HepG2 (cell line): ENCODE data around the gene SERTAD3. TPM values are rescaled to one million over a fixed set of nuclear protein-coding genes. Genes with fewer than 3 reads are reported as not detected.

ENCODE experiments used
- ARID4A ChIP-seq: sonication (generic); formaldehyde crosslinking; IDR thresholded peaks from 2 replicates; pipeline ENCODE4 v1.5.0; 2020; ENCODE audit warnings: mild to moderate bottlenecking, missing genetic modification reagents, borderline replicate concordance
- TRIM24 ChIP-seq: sonication (generic); formaldehyde crosslinking; IDR thresholded peaks from 2 replicates; pipeline ENCODE4 v1.8.0; 2022; ENCODE audit warnings: mild to moderate bottlenecking, missing genetic modification reagents
- polyA plus RNA-seq, 8 experiments: library from polyadenylated mRNA; depleted of rRNA in 3 of 8; stranded (reverse) in 7 of 8; unstranded in 1 of 8; fragments of >200 nt; fragmentation: Illumina TruSeq in 4 of 8; extraction: Trizol in 4 of 8; gene quantifications; 2 replicates each; pipeline versions ENCODE4 v1.2.1 to v1.2.3, GENCODE V29; 2011 to 2016; ENCODE audit warnings: low read depth in 4 of 8, missing spikeins in 1 of 8, mixed read lengths in 1 of 8; ENCODE audit not compliant: insufficient read depth in 1 of 8
- total RNA-seq, 5 experiments: library from RNA; depleted of rRNA; stranded (reverse); fragments of >200 nt; fragmentation: Illumina TruSeq; extraction: Trizol; gene quantifications; 2 replicates each; pipeline ENCODE4 v1.2.3, GENCODE V29; 2016; ENCODE audit warnings: low read depth in 1 of 5
- TF ChIP-seq, protein P1 (sequence below): sonication (generic); formaldehyde crosslinking; IDR thresholded peaks from 2 replicates; pipeline ENCODE4 v1.9.0; 2021; ENCODE audit warnings: mild to moderate bottlenecking, missing genetic modification reagents
- TF ChIP-seq, protein P2 (sequence below), 2 experiments: fragments of 450-650 bp in 1 of 2; sonication (generic) in 1 of 2; formaldehyde crosslinking in 1 of 2; IDR thresholded peaks; 2 replicates each; pipeline versions ENCODE4 v1.6.1 to v1.8.0; 2016 to 2022; ENCODE audit warnings: antibody characterized with exemption in 1 of 2, mild to moderate bottlenecking in 1 of 2, missing genetic modification reagents in 1 of 2
- TF ChIP-seq, protein P3 (sequence below): sonication (generic); formaldehyde crosslinking; IDR thresholded peaks from 2 replicates; pipeline ENCODE4 v1.8.0; 2023; ENCODE audit warnings: mild to moderate bottlenecking, missing genetic modification reagents

SERTAD3 gene
- total and polyA plus RNA-seq, 2 of the 13 experiments (the other 11 are each of a cell fraction or from before 2014, with no cell fraction given) = 9.6 to 16.9 TPM

DNA sequence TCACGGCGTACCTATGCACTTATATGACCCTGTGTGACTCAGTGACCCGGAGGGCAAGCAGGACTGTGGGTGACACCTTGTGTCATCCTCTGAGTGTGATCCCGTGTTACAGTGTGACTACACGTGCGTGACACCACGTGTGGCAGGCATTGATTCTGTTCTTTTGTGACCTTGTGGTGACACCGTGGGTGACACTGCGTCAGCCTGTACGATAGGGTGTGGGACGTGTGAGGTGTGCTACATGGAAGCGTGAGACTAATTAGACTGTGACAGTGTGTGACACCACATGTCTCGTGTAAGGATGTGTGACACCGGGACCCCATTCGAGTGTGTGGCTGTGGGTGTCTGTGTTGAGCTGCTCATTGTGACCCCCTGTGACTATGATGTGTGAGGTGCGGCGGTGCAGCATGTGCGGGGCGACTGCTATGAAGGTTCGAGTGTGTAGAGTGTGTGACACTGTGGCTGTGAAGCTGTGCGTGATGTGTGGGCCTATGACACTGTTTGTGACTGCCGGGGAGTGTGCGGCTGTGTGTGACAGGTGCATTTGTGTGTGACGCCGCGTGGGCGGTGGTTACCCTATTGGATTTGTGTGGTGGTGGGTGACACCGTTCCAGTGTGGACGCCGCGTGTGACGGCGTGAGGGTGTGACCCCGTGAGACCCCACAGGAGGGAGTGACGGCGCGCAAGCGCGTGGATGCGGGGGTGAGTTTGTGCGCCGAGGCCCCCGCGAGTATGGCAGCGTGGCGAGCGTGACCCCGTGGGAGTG lies 22.3 kb upstream of the SERTAD3 start (continued):
- TF ChIP-seq, protein P1, sequence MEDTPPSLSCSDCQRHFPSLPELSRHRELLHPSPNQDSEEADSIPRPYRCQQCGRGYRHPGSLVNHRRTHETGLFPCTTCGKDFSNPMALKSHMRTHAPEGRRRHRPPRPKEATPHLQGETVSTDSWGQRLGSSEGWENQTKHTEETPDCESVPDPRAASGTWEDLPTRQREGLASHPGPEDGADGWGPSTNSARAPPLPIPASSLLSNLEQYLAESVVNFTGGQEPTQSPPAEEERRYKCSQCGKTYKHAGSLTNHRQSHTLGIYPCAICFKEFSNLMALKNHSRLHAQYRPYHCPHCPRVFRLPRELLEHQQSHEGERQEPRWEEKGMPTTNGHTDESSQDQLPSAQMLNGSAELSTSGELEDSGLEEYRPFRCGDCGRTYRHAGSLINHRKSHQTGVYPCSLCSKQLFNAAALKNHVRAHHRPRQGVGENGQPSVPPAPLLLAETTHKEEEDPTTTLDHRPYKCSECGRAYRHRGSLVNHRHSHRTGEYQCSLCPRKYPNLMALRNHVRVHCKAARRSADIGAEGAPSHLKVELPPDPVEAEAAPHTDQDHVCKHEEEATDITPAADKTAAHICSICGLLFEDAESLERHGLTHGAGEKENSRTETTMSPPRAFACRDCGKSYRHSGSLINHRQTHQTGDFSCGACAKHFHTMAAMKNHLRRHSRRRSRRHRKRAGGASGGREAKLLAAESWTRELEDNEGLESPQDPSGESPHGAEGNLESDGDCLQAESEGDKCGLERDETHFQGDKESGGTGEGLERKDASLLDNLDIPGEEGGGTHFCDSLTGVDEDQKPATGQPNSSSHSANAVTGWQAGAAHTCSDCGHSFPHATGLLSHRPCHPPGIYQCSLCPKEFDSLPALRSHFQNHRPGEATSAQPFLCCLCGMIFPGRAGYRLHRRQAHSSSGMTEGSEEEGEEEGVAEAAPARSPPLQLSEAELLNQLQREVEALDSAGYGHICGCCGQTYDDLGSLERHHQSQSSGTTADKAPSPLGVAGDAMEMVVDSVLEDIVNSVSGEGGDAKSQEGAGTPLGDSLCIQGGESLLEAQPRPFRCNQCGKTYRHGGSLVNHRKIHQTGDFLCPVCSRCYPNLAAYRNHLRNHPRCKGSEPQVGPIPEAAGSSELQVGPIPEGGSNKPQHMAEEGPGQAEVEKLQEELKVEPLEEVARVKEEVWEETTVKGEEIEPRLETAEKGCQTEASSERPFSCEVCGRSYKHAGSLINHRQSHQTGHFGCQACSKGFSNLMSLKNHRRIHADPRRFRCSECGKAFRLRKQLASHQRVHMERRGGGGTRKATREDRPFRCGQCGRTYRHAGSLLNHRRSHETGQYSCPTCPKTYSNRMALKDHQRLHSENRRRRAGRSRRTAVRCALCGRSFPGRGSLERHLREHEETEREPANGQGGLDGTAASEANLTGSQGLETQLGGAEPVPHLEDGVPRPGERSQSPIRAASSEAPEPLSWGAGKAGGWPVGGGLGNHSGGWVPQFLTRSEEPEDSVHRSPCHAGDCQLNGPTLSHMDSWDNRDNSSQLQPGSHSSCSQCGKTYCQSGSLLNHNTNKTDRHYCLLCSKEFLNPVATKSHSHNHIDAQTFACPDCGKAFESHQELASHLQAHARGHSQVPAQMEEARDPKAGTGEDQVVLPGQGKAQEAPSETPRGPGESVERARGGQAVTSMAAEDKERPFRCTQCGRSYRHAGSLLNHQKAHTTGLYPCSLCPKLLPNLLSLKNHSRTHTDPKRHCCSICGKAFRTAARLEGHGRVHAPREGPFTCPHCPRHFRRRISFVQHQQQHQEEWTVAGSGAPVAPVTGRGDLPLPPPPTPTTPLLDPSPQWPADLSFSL (CRISPR knock-in tag) = peak; percentile 9; the same call in 1 of the 2 replicates
- TF ChIP-seq, protein P2, sequence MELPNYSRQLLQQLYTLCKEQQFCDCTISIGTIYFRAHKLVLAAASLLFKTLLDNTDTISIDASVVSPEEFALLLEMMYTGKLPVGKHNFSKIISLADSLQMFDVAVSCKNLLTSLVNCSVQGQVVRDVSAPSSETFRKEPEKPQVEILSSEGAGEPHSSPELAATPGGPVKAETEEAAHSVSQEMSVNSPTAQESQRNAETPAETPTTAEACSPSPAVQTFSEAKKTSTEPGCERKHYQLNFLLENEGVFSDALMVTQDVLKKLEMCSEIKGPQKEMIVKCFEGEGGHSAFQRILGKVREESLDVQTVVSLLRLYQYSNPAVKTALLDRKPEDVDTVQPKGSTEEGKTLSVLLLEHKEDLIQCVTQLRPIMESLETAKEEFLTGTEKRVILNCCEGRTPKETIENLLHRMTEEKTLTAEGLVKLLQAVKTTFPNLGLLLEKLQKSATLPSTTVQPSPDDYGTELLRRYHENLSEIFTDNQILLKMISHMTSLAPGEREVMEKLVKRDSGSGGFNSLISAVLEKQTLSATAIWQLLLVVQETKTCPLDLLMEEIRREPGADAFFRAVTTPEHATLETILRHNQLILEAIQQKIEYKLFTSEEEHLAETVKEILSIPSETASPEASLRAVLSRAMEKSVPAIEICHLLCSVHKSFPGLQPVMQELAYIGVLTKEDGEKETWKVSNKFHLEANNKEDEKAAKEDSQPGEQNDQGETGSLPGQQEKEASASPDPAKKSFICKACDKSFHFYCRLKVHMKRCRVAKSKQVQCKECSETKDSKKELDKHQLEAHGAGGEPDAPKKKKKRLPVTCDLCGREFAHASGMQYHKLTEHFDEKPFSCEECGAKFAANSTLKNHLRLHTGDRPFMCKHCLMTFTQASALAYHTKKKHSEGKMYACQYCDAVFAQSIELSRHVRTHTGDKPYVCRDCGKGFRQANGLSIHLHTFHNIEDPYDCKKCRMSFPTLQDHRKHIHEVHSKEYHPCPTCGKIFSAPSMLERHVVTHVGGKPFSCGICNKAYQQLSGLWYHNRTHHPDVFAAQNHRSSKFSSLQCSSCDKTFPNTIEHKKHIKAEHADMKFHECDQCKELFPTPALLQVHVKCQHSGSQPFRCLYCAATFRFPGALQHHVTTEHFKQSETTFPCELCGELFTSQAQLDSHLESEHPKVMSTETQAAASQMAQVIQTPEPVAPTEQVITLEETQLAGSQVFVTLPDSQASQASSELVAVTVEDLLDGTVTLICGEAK (IDR thresholded peaks at IDR 0.05) = no peak
- TF ChIP-seq, protein P2 (CRISPR knock-in tag; IDR thresholded peaks at IDR 0.05) = 0 out of 2 replicates have a peak, but pooled peaks have one; percentile 28
- TF ChIP-seq TRIM24 (CRISPR knock-in tag) (no peak), ARID4A (CRISPR knock-in tag) (peak; percentile 22)
- TF ChIP-seq, protein P3, sequence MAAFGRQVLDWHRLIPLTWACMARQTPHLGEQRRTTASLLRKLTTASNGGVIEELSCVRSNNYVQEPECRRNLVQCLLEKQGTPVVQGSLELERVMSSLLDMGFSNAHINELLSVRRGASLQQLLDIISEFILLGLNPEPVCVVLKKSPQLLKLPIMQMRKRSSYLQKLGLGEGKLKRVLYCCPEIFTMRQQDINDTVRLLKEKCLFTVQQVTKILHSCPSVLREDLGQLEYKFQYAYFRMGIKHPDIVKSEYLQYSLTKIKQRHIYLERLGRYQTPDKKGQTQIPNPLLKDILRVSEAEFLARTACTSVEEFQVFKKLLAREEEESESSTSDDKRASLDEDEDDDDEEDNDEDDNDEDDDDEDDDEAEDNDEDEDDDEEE (CRISPR knock-in tag) = 0 out of 2 replicates have a peak, but pooled peaks have one; percentile 4
